ENCODE results near the gene TMEM163. TPM values are rescaled to one million over a fixed set of nuclear protein-coding genes. Genes with fewer than 3 reads are reported as not detected.

Gene TMEM163
- total RNA-seq, 1 donor: not detected

DNA sequence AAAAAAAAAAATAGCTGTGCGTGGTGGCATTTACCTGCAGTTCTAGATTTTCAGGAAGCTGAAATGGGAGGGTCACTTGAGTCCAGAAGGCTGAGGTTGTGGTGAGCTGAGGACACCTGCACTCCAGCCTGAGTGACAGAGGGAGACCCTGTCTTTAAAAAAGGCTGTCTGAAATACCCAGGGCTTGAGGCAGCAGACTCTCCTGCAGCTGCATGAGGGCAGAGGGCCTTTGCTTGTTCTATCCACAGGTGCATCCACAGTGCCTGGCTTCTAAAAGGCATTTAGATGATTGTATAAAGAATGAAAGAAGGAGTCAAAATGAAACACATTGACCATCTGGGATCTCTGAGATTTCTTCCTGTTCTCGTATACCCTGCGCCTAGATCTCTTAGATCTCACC is 312.1 kb downstream of the TMEM163 start:
- no peaks in the 10 kb centered on the region for H3K27me3 ChIP-seq (ENCODE audit: insufficient read depth, low read length)
- no peaks in the 10 kb centered on the region for H4K20me1 ChIP-seq (ENCODE audit: insufficient read depth, low read length)
- no peak overlapping the region for H3K4me2 ChIP-seq (ENCODE audit: insufficient read depth, low read length)
- H2AFZ ChIP-seq (ENCODE audit: low read length): no peak overlapping the region
- H3K4me1 ChIP-seq (ENCODE audit: insufficient read depth, low read length): peaks cover 81% of the 10 kb centered on the region
- H3K9me3 ChIP-seq (ENCODE audit: low read depth, low read length): no peaks in the 10 kb centered on the region
- no peak overlapping the region for H3K27ac ChIP-seq (ENCODE audit: low read depth, low read length)
- no peaks in the 10 kb centered on the region for H3K79me2 ChIP-seq (ENCODE audit: insufficient read depth, low read length)
- no peak for DNase-seq (ENCODE audit: insufficient read length, low spot score, missing footprints)
- no peak overlapping the region for H3K4me3 ChIP-seq (ENCODE audit: insufficient read depth, low read length)
- TF ChIP-seq, protein P1, sequence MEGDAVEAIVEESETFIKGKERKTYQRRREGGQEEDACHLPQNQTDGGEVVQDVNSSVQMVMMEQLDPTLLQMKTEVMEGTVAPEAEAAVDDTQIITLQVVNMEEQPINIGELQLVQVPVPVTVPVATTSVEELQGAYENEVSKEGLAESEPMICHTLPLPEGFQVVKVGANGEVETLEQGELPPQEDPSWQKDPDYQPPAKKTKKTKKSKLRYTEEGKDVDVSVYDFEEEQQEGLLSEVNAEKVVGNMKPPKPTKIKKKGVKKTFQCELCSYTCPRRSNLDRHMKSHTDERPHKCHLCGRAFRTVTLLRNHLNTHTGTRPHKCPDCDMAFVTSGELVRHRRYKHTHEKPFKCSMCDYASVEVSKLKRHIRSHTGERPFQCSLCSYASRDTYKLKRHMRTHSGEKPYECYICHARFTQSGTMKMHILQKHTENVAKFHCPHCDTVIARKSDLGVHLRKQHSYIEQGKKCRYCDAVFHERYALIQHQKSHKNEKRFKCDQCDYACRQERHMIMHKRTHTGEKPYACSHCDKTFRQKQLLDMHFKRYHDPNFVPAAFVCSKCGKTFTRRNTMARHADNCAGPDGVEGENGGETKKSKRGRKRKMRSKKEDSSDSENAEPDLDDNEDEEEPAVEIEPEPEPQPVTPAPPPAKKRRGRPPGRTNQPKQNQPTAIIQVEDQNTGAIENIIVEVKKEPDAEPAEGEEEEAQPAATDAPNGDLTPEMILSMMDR (IDR thresholded peaks at IDR 0.05; ENCODE audit: extremely low read depth, low read depth, low read length): no peak
- H3K36me3 ChIP-seq (ENCODE audit: insufficient read depth, low read length): no peaks in the 10 kb centered on the region

DNA sequence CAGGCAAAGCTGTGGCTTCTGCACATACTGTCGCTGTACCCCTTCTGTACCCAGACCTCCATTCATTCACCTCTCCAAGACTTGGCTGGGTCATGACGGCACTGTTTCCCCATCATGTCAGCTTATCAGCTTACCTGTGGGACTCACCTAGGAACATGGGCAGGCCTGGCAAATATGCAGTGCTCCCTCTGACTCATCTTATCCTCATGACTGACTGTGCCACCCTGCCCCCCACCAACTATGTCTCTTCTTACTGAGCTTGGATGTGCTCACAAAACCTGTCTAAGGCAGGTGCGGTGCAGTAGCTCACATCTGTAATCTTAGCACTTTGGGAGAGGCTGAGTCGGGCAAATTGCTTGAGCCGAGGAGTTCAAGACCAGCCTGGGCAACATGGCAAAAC is 312.5 kb downstream of the TMEM163 start:
- Histone ChIP-seq H3K36me3 (ENCODE audit: insufficient read depth, low read length) (no peaks in the 10 kb centered on the region), H3K27me3 (ENCODE audit: insufficient read depth, low read length) (no peaks in the 10 kb centered on the region), H3K9me3 (ENCODE audit: low read depth, low read length) (no peaks in the 10 kb centered on the region), H4K20me1 (ENCODE audit: insufficient read depth, low read length) (no peaks in the 10 kb centered on the region), H3K4me1 (ENCODE audit: insufficient read depth, low read length) (peaks cover 81% of the 10 kb centered on the region), H2AFZ (ENCODE audit: low read length) (no peak overlapping the region), H3K27ac (ENCODE audit: low read depth, low read length) (peak overlapping the region; percentile 71), H3K79me2 (ENCODE audit: insufficient read depth, low read length) (no peaks in the 10 kb centered on the region), H3K4me2 (ENCODE audit: insufficient read depth, low read length) (peak overlapping the region; percentile 51), H3K4me3 (ENCODE audit: insufficient read depth, low read length) (no peak overlapping the region)
- no peak for DNase-seq (ENCODE audit: insufficient read length, low spot score, missing footprints)
- TF ChIP-seq, protein P1 (IDR thresholded peaks at IDR 0.05; ENCODE audit: extremely low read depth, low read depth, low read length): no peak

Other genes with a start within 250 kb of the TMEM163 start
- gene ACMSD, start 119.6 kb upstream of the TMEM163 start, total RNA-seq: not detected in 2 replicates
- 26.2 and 26.8 TPM in 2 replicates for gene CCNT2, start 199.8 kb upstream of the TMEM163 start, total RNA-seq

All from osteoblast (primary cell).